Hematopoietic multipotent progenitor cell treated with erythropoietin and hydrocortisone succinate and interleukin-3 and kit ligand, for 6 days (in vitro differentiated cells): Measurements from ENCODE around the gene ABTB1.

Experiments
- DNase-seq: peaks from one replicate; pipeline ENCODE4 v3.0.0-alpha.2; 2015

Gene ABTB1

GRCh38 chr3:127722091-127722784 lies 49.5 kb downstream of the ABTB1 start:
- no peak for DNase-seq

GRCh38 chr3:127723011-127723567 lies 50.3 kb downstream of the ABTB1 start:
- DNase-seq, result no peak

- no peak for DNase-seq
Observed at GRCh38 chr3:127726894-127727293, 54.1 kb downstream of the ABTB1 start.

GRCh38 chr3:127728417-127729015 lies 55.8 kb downstream of the ABTB1 start:
- DNase-seq, result peak; percentile 83

- peak; percentile 84 for DNase-seq
Observed at GRCh38 chr3:127729556-127730056, 56.9 kb downstream of the ABTB1 start.

GRCh38 chr3:127730171-127730570 lies 57.4 kb downstream of the ABTB1 start:
- DNase-seq, result no peak
